AG04450 (cell line): ENCODE measurements around the gene ARHGEF4. TPM values are rescaled to one million over a fixed set of nuclear protein-coding genes. Genes with fewer than 3 reads are reported as not detected.

Experiments
- CTCF ChIA-PET: fragments of 300-600, 350-600 bp; formaldehyde crosslinking; extraction: SDS; loops from one replicate; lab custom pipeline; 2022; ENCODE audit warnings: antibody characterized with exemption, inconsistent platforms; lab: Charles Lee
- POLR2A ChIA-PET: fragments of 350-600 bp; formaldehyde crosslinking; extraction: SDS; loops from one replicate; lab custom pipeline; 2021; ENCODE audit warnings: antibody characterized with exemption, inconsistent platforms; lab: Yijun Ruan, JAX
- DNase-seq: peaks from one replicate; pipeline ENCODE4 v3.0.0-alpha.2; 2011; ENCODE audit warnings: low read depth, low spot score
- H3K27ac ChIP-seq: one replicate; pipeline ENCODE4 v1.5.1; 2012; ENCODE audit warnings: low read depth, low read length, control low read depth
- H3K27me3 ChIP-seq: one replicate; pipeline ENCODE4 v1.6.0; 2012; ENCODE audit warnings: low read length; ENCODE audit not compliant: control insufficient read depth, insufficient read depth
- H3K4me3 ChIP-seq: 2 replicates; pipeline ENCODE4 v1.5.1; 2011; ENCODE audit warnings: mild to moderate bottlenecking, low read depth, low read length, control low read depth
- H3K9me3 ChIP-seq: 2 replicates; pipeline ENCODE4 v1.5.1; 2012; ENCODE audit warnings: low read length; ENCODE audit not compliant: control insufficient read depth, insufficient read depth
- polyA plus RNA-seq: library from polyadenylated mRNA; depleted of rRNA; stranded (reverse); fragments of >200 nt; gene quantifications from 2 replicates; pipeline ENCODE4 v1.2.3, GENCODE V29; 2011
- TF ChIP-seq, protein P1 (sequence below): IDR thresholded peaks from 2 replicates; pipeline ENCODE4 v1.5.1; 2011; ENCODE audit warnings: low read depth, low read length, control low read depth, inconsistent platforms

ARHGEF4 gene
- polyA plus RNA-seq, 1 experiment, result 0.95 TPM

DNA sequence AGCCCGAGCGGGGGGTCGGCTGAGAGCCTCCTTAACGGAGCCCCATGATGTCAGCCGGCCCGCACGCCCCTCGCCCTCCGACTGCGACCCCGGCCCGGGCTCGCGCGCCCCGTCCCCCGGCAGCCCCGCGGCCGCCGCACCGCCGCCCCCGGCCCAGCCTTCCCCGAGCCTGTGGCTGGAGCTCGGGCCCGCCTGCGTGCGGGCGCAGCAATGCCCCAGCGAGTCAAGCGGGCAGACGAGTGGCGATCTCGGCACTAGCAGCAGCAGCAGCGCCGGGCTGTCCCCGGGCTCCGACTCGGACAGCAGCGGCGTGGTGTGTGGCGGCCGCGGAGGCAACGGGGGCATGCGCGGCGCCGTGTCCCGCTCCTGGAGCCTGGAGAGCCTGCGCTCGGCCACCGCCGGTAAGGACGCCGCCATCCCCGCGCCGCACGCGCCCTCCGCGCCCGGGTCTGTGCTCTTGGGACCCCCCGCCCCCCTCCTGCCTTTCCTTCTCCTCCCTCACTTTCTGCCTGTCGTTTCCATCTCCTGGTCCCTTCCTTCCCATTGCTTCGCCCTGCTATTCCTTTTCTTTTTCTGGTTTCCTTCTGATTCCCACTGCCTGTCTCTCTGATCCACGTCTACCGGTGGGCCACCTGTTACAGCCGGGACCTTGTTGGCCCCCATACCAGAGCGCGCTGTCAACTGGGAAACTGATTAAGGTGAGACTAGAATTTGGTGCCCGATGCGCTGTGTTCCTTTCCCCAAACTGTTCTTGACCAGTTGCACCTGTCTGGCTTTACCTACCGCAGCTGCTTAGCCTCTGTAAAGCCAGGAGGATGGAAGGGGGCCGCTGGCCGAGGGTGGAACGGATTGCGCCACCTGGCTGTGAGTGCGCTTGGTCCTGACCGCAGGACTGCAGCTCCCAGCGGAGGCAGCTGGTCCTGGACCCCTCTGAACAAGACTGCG is 127.4 kb downstream of the ARHGEF4 start:
- no peak overlapping the region for H3K27ac ChIP-seq
- CTCF ChIA-PET, result no interaction called here
- no peak overlapping the region for H3K4me3 ChIP-seq
- H3K27me3 ChIP-seq, result peaks cover 34% of the 10 kb centered on the region
- no peaks in the 10 kb centered on the region for H3K9me3 ChIP-seq
- TF ChIP-seq, protein P1, sequence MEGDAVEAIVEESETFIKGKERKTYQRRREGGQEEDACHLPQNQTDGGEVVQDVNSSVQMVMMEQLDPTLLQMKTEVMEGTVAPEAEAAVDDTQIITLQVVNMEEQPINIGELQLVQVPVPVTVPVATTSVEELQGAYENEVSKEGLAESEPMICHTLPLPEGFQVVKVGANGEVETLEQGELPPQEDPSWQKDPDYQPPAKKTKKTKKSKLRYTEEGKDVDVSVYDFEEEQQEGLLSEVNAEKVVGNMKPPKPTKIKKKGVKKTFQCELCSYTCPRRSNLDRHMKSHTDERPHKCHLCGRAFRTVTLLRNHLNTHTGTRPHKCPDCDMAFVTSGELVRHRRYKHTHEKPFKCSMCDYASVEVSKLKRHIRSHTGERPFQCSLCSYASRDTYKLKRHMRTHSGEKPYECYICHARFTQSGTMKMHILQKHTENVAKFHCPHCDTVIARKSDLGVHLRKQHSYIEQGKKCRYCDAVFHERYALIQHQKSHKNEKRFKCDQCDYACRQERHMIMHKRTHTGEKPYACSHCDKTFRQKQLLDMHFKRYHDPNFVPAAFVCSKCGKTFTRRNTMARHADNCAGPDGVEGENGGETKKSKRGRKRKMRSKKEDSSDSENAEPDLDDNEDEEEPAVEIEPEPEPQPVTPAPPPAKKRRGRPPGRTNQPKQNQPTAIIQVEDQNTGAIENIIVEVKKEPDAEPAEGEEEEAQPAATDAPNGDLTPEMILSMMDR, result 0 out of 2 replicates have a peak, but pooled peaks have one; percentile 5
- no peak for DNase-seq
- POLR2A ChIA-PET, result no interaction called here

DNA sequence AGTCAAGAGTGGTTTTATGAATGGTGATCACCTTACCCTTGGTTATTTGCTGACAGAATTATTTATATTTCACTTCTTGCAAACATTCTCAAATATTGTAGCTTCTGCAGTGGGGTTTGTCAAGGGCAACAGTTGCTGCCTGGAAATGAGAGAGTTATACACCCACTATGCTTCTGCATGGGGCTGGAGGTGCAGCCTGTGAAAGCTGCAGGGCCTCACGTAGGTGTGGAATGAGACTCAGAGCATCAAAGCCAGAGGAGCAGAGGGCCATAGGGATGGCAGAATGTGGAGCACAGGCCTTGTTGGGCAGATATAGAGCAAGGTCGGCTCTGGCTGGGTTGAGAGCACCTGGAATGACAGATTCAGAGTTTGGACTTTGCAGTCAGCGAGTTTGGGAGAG is 128.2 kb downstream of the ARHGEF4 start:
- Histone ChIP-seq H3K4me3 (no peak overlapping the region), H3K9me3 (no peaks in the 10 kb centered on the region), H3K27ac (no peak overlapping the region), H3K27me3 (peaks cover 34% of the 10 kb centered on the region)
- ChIA-PET POLR2A (no interaction called here), CTCF (no interaction called here)
- no peak for DNase-seq
- TF ChIP-seq, protein P1, result no peak

DNA sequence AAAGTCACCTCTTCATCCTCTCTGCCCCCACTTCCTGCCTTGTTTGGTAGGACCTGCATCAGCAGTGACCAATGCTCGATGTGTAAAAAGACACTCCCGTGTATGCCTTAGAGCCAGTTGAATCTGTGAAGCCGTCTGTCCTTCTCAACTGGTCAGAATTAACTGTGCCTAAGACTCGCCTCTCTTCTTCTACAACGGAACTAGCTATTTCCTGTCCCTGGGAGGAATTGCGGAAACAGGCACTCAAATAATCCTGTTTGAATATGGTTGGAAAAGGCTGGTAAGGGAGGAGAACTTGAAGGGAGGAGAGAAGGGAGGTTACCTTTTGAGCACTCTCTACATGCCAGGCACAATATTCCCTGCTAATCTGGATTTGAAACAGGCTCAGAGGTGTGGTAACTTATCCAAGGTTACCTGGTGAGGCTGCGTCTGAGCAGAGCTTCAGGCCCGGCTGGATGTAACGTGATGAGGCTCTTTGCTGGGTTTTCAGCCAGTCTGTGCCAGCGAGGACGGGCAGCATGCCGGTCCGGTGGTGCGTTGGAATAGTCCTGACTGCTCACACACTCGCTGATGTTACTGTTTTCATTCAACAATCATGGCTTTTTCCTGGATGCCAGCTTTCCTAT is 129.5 kb downstream of the ARHGEF4 start:
- no peaks in the 10 kb centered on the region for H3K9me3 ChIP-seq
- CTCF ChIA-PET, result interaction anchor here (2.0 kb wide), 1 partner anchor 45 kb away, joined by 5 read pairs; no protein-coding TSS in a partner anchor
- no peak overlapping the region for H3K4me3 ChIP-seq
- POLR2A ChIA-PET, result no interaction called here
- TF ChIP-seq, protein P1, result no peak
- no peak overlapping the region for H3K27ac ChIP-seq
- peaks cover 34% of the 10 kb centered on the region for H3K27me3 ChIP-seq
- DNase-seq, result no peak

DNA sequence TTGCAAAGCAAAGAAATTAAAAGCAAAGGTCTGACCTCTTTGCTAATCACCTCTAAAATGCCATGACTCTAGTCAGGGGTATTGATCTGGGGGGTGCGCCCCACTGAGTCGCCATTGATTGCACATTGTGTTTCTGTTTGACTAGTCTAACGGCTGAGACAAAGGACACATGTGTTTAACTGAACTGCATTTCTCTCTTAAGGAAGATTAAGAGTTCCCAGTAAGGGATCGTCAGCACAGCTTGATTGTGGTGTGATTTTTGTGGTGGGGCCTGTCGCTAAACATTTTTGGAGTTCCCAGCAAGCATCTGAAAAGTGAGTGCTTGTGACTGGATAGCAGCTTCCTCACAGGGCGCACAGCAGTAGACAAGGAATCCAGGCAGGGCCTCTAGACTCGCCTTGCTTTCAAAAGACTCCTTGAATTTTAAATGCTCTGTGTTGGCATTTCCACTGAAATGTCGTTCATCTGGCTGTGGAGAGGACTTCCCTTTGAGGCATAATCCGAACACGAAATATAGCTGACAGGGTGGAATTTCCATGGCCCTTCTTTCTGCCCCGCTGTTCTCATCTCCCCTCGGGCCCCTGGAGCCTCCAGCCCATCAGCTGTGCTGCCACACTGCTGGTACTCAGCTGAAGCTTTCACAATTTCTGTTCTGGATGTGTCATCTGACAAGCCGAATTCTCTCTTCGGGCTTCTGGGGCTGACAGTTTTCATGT is 130.2 kb downstream of the ARHGEF4 start:
- ChIA-PET POLR2A (no interaction called here), CTCF (interaction anchor here (2.0 kb wide), 1 partner anchor 46 kb away, joined by 5 read pairs; no protein-coding TSS in a partner anchor)
- Histone ChIP-seq H3K4me3 (no peak overlapping the region), H3K27ac (no peak overlapping the region), H3K9me3 (no peaks in the 10 kb centered on the region), H3K27me3 (peaks cover 32% of the 10 kb centered on the region)
- TF ChIP-seq, protein P1, result no peak
- DNase-seq, result no peak
